ENCODE data around the gene IL15RA. TPM values are rescaled to one million over a fixed set of nuclear protein-coding genes. Genes with fewer than 3 reads are reported as not detected.

IL15RA gene
- total RNA-seq, 1 experiment from 2014 or later, result 1.9 TPM

DNA sequence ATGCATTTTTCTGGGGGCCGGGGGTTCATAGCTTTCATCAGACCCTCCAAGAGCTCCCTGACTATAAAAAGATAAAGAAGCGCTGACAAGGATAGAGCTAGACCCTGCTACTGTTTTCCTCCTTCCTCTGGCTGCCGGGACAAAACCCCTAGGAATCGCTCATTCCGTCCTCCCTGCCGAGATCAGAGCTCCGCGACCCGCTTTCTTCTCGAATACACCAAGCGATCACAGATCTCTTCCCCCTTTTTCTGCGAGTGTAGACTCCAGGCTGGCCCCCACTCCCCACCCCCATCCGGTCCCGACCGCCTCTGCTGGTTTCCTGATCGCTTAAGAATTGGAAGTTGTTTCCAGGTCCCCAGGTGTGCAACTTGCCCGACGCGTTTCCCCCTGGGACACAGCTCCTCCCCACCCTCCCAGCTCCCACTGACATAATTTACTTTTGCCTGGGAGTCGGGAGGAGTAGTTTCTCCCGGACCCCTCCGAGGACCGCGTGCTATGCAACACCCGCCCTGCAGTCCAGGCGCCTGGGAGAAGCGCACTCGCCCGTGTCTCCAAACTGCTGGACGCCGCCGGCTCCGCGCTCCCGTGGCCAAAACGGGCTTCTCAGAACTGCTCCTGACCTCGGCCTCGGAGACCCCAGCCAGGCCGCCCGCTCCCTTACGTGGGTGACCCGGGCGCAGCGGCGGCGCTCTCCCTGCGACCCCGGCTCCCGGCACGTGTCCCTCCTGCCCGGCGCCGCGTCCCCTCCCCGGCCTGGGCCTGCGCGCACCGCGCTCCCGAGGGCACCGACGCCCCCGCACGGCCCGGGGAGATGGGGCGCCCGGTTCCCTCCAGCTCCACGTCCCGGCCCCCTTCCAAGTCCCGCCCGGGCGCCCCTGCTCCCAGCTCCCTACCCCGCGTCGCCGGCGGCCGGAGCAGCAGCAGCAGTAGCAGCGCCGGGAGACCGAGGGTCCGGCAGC, 552 bp downstream of the IL15RA start:
- H3K9me3 Mint-ChIP-seq, result no peaks in the 10 kb centered on the region
- peak overlapping the region; percentile 80 for H3K4me3 Mint-ChIP-seq
- POLR2A ChIA-PET, result interaction anchor here (0.5 to 0.6 kb wide), 2 partner anchors 74 to 1543 kb away, joined by 3 read pairs; no protein-coding TSS in a partner anchor
- peak; percentile 24 for ATAC-seq
- H3K4me1 Mint-ChIP-seq, result peaks cover 18% of the 10 kb centered on the region
- DNase-seq (ENCODE audit: low spot score), result peak; percentile 45
- no peak overlapping the region for H3K27ac Mint-ChIP-seq
- peaks cover 55% of the 10 kb centered on the region for H3K27me3 Mint-ChIP-seq (ENCODE audit: low read depth)
- H3K36me3 Mint-ChIP-seq, result no peaks in the 10 kb centered on the region
- CTCF ChIA-PET, result interaction anchor here (1.0 to 3.0 kb wide), 10 partner anchors 18 to 425 kb away, joined by 3 to 12 read pairs (median 4); partner anchors contain the start of genes ANKRD16, FBH1 and PFKFB3
- TF ChIP-seq TEAD1 (CRISPR knock-in tag; IDR thresholded peaks at IDR 0.05) (peak; percentile 68; the same call in 1 of the 2 replicates), ETV6 (CRISPR knock-in tag; IDR thresholded peaks at IDR 0.05) (no peak), TEAD4 (CRISPR knock-in tag; IDR thresholded peaks at IDR 0.05) (no peak), MYBL2 (CRISPR knock-in tag; IDR thresholded peaks at IDR 0.05) (no peak), EMX1 (CRISPR knock-in tag; IDR thresholded peaks at IDR 0.05) (no peak), CBFB (CRISPR knock-in tag; IDR thresholded peaks at IDR 0.05; ENCODE audit: low read depth) (no peak), ELF4 (CRISPR knock-in tag; IDR thresholded peaks at IDR 0.05; ENCODE audit: low read depth) (0 out of 2 replicates have a peak, but pooled peaks have one; percentile 31), PRRX2 (CRISPR knock-in tag; IDR thresholded peaks at IDR 0.05) (no peak), SP1 (CRISPR knock-in tag; conservative IDR thresholded peaks at IDR 0.05) (0 out of 2 replicates have a peak, but pooled peaks have one; percentile 38), GTF2I (CRISPR knock-in tag; conservative IDR thresholded peaks at IDR 0.05) (no peak), OVOL2 (CRISPR knock-in tag; IDR thresholded peaks at IDR 0.05; ENCODE audit: borderline replicate concordance) (no peak), TCF7 (CRISPR knock-in tag; IDR thresholded peaks at IDR 0.05; ENCODE audit: low read depth) (no peak), SOX15 (CRISPR knock-in tag; IDR thresholded peaks at IDR 0.05) (no peak), MXD4 (CRISPR knock-in tag; IDR thresholded peaks at IDR 0.05; ENCODE audit: borderline replicate concordance) (no peak), FOXP1 (CRISPR knock-in tag; IDR thresholded peaks at IDR 0.05; ENCODE audit: borderline replicate concordance) (peak; percentile 40; the same call in 1 of the 2 replicates), ZNF219 (CRISPR knock-in tag; IDR thresholded peaks at IDR 0.05; ENCODE audit: borderline replicate concordance) (no peak)
- TF ChIP-seq, protein P1, sequence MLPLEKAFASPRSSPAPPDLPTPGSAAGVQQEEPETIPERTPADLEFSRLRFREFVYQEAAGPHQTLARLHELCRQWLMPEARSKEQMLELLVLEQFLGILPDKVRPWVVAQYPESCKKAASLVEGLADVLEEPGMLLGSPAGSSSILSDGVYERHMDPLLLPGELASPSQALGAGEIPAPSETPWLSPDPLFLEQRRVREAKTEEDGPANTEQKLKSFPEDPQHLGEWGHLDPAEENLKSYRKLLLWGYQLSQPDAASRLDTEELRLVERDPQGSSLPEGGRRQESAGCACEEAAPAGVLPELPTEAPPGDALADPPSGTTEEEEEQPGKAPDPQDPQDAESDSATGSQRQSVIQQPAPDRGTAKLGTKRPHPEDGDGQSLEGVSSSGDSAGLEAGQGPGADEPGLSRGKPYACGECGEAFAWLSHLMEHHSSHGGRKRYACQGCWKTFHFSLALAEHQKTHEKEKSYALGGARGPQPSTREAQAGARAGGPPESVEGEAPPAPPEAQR (CRISPR knock-in tag; IDR thresholded peaks at IDR 0.05), result no peak
- TF ChIP-seq, protein P2, sequence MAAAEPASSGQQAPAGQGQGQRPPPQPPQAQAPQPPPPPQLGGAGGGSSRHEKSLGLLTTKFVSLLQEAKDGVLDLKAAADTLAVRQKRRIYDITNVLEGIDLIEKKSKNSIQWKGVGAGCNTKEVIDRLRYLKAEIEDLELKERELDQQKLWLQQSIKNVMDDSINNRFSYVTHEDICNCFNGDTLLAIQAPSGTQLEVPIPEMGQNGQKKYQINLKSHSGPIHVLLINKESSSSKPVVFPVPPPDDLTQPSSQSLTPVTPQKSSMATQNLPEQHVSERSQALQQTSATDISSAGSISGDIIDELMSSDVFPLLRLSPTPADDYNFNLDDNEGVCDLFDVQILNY (CRISPR knock-in tag; IDR thresholded peaks at IDR 0.05), result 0 out of 2 replicates have a peak, but pooled peaks have one; percentile 57
- TF ChIP-seq, protein P3, sequence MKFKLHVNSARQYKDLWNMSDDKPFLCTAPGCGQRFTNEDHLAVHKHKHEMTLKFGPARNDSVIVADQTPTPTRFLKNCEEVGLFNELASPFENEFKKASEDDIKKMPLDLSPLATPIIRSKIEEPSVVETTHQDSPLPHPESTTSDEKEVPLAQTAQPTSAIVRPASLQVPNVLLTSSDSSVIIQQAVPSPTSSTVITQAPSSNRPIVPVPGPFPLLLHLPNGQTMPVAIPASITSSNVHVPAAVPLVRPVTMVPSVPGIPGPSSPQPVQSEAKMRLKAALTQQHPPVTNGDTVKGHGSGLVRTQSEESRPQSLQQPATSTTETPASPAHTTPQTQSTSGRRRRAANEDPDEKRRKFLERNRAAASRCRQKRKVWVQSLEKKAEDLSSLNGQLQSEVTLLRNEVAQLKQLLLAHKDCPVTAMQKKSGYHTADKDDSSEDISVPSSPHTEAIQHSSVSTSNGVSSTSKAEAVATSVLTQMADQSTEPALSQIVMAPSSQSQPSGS (CRISPR knock-in tag; IDR thresholded peaks at IDR 0.05; ENCODE audit: borderline replicate concordance, low read depth), result no peak
- TF ChIP-seq, protein P4, sequence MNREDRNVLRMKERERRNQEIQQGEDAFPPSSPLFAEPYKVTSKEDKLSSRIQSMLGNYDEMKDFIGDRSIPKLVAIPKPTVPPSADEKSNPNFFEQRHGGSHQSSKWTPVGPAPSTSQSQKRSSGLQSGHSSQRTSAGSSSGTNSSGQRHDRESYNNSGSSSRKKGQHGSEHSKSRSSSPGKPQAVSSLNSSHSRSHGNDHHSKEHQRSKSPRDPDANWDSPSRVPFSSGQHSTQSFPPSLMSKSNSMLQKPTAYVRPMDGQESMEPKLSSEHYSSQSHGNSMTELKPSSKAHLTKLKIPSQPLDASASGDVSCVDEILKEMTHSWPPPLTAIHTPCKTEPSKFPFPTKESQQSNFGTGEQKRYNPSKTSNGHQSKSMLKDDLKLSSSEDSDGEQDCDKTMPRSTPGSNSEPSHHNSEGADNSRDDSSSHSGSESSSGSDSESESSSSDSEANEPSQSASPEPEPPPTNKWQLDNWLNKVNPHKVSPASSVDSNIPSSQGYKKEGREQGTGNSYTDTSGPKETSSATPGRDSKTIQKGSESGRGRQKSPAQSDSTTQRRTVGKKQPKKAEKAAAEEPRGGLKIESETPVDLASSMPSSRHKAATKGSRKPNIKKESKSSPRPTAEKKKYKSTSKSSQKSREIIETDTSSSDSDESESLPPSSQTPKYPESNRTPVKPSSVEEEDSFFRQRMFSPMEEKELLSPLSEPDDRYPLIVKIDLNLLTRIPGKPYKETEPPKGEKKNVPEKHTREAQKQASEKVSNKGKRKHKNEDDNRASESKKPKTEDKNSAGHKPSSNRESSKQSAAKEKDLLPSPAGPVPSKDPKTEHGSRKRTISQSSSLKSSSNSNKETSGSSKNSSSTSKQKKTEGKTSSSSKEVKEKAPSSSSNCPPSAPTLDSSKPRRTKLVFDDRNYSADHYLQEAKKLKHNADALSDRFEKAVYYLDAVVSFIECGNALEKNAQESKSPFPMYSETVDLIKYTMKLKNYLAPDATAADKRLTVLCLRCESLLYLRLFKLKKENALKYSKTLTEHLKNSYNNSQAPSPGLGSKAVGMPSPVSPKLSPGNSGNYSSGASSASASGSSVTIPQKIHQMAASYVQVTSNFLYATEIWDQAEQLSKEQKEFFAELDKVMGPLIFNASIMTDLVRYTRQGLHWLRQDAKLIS (CRISPR knock-in tag; IDR thresholded peaks at IDR 0.05; ENCODE audit: borderline replicate concordance), result no peak
- TF ChIP-seq, protein P5, sequence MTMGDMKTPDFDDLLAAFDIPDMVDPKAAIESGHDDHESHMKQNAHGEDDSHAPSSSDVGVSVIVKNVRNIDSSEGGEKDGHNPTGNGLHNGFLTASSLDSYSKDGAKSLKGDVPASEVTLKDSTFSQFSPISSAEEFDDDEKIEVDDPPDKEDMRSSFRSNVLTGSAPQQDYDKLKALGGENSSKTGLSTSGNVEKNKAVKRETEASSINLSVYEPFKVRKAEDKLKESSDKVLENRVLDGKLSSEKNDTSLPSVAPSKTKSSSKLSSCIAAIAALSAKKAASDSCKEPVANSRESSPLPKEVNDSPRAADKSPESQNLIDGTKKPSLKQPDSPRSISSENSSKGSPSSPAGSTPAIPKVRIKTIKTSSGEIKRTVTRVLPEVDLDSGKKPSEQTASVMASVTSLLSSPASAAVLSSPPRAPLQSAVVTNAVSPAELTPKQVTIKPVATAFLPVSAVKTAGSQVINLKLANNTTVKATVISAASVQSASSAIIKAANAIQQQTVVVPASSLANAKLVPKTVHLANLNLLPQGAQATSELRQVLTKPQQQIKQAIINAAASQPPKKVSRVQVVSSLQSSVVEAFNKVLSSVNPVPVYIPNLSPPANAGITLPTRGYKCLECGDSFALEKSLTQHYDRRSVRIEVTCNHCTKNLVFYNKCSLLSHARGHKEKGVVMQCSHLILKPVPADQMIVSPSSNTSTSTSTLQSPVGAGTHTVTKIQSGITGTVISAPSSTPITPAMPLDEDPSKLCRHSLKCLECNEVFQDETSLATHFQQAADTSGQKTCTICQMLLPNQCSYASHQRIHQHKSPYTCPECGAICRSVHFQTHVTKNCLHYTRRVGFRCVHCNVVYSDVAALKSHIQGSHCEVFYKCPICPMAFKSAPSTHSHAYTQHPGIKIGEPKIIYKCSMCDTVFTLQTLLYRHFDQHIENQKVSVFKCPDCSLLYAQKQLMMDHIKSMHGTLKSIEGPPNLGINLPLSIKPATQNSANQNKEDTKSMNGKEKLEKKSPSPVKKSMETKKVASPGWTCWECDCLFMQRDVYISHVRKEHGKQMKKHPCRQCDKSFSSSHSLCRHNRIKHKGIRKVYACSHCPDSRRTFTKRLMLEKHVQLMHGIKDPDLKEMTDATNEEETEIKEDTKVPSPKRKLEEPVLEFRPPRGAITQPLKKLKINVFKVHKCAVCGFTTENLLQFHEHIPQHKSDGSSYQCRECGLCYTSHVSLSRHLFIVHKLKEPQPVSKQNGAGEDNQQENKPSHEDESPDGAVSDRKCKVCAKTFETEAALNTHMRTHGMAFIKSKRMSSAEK (CRISPR knock-in tag; IDR thresholded peaks at IDR 0.05; ENCODE audit: borderline replicate concordance), result no peak
- TF ChIP-seq, protein P6, sequence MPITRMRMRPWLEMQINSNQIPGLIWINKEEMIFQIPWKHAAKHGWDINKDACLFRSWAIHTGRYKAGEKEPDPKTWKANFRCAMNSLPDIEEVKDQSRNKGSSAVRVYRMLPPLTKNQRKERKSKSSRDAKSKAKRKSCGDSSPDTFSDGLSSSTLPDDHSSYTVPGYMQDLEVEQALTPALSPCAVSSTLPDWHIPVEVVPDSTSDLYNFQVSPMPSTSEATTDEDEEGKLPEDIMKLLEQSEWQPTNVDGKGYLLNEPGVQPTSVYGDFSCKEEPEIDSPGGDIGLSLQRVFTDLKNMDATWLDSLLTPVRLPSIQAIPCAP (CRISPR knock-in tag; IDR thresholded peaks at IDR 0.05), result no peak
- TF ChIP-seq, protein P7, sequence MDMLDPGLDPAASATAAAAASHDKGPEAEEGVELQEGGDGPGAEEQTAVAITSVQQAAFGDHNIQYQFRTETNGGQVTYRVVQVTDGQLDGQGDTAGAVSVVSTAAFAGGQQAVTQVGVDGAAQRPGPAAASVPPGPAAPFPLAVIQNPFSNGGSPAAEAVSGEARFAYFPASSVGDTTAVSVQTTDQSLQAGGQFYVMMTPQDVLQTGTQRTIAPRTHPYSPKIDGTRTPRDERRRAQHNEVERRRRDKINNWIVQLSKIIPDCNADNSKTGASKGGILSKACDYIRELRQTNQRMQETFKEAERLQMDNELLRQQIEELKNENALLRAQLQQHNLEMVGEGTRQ (CRISPR knock-in tag; IDR thresholded peaks at IDR 0.05), result peak; percentile 55

Data from WTC11 (cell line).